HG03442 (cell line): ENCODE measurements around the gene PIAS1.
"Not testable (repeated sequence)": the region's sequence is repeated elsewhere in the genome, so short reads cannot be mapped to it uniquely, and the experiment has no call there.

Source experiments
- ATAC-seq: cut with Tn5 transposase; IDR thresholded peaks from one replicate; pipeline ENCODE4 v1.9.1; 2021; ENCODE audit warnings: mild to moderate bottlenecking, moderate library complexity; ENCODE audit not compliant: unreplicated experiment

Gene PIAS1

GRCh38 chr15:68053701-68054627 lies at the start of gene PIAS1:
TSS of gene PIAS1 (plus strand) at chr15:68054315. CDS start at chr15:68054327, 12 bp downstream.
- ATAC-seq = peak; percentile 86

GRCh38 chr15:68007642-68008041 lies 46.5 kb upstream of the PIAS1 start:
- ATAC-seq = not testable (repeated sequence)

- ATAC-seq = no peak
These were observed 43.6 kb upstream of the PIAS1 start for GRCh38 chr15:68010361-68011153.

- no peak for ATAC-seq
These were observed 41.2 kb upstream of the PIAS1 start for GRCh38 chr15:68012911-68013310.

- no peak for ATAC-seq
These were observed 39.9 kb upstream of the PIAS1 start for GRCh38 chr15:68014219-68014618.

GRCh38 chr15:68015244-68015643 lies 38.9 kb upstream of the PIAS1 start:
- no peak for ATAC-seq

- no peak for ATAC-seq
These were observed 36.9 kb upstream of the PIAS1 start for GRCh38 chr15:68017201-68017600.

- no peak for ATAC-seq
These were observed 35.2 kb upstream of the PIAS1 start for GRCh38 chr15:68018797-68019444.

- no peak for ATAC-seq
These were observed 34.1 kb upstream of the PIAS1 start for GRCh38 chr15:68019814-68020525.

- no peak for ATAC-seq
These were observed 33.4 kb upstream of the PIAS1 start for GRCh38 chr15:68020685-68021084.

GRCh38 chr15:68022061-68022460 lies 32.1 kb upstream of the PIAS1 start:
- ATAC-seq = no peak

GRCh38 chr15:68023307-68024101 lies 30.6 kb upstream of the PIAS1 start:
- no peak for ATAC-seq

GRCh38 chr15:68025835-68026424 lies 28.2 kb upstream of the PIAS1 start:
- no peak for ATAC-seq

GRCh38 chr15:68027388-68027787 lies 26.7 kb upstream of the PIAS1 start:
- ATAC-seq = no peak

- no peak for ATAC-seq
These were observed 25.8 kb upstream of the PIAS1 start for GRCh38 chr15:68028137-68028887.

- no peak for ATAC-seq
These were observed 25.3 kb upstream of the PIAS1 start for GRCh38 chr15:68028888-68029207.

GRCh38 chr15:68029959-68030358 lies 24.2 kb upstream of the PIAS1 start:
- no peak for ATAC-seq

GRCh38 chr15:68031404-68031803 lies 22.7 kb upstream of the PIAS1 start:
- ATAC-seq = no peak

- no peak for ATAC-seq
These were observed 21.4 kb upstream of the PIAS1 start for GRCh38 chr15:68032672-68033071.
